H54 (cell line): ENCODE results near the gene SPATA31A5.
"Not testable (repeated sequence)": the region's sequence is repeated elsewhere in the genome, so short reads cannot be mapped to it uniquely, and the experiment has no call there.

ENCODE experiments used
- DNase-seq: peaks from one replicate; pipeline ENCODE4 v3.0.0; 2011; ENCODE audit warnings: low spot score, mixed read lengths; ENCODE audit not compliant: insufficient read length
- FAIRE-seq: peaks from 3 replicates; lab custom pipeline; 2011; peaks lifted over from hg19 to GRCh38; lab: Jason Lieb, UNC

The SPATA31A5 gene

GRCh38 chr9:60914107-60914506 lies at the start of gene SPATA31A5:
TSS of gene SPATA31A5 (plus strand) at chr9:60914407. CDS start at chr9:60914436, 29 bp downstream.
- FAIRE-seq, result not testable (repeated sequence)

DNA sequence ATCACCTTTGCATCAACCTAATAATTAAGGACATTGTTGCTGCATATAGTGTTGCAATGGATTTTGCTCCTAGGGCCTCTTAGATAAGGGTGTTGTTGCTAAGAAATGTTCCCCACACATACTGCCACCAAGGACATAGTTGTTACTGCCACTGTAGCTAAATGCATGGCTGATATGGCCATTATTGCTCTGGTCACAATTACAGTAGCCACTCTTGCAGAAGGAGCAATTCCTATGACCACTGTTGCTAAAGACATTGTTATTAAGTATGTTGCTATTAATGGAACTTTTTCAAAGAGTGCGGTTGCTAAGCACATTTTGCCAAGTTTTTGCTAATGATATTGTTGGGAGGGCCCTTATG lies 48.8 kb downstream of the SPATA31A5 start:
- FAIRE-seq, result not testable (repeated sequence)

More at GRCh38 chr9:60914107-60914506, at the start of gene SPATA31A5:
- not testable (repeated sequence) for DNase-seq

GRCh38 chr9:60966382-60966781 lies 52.2 kb downstream of the SPATA31A5 start:
- not testable (repeated sequence) for FAIRE-seq, DNase-seq

More for the DNA sequence above, 48.8 kb downstream of the SPATA31A5 start:
- DNase-seq, result not testable (repeated sequence)
